Uterus (tissue), 4 donors: Measurements from ENCODE around the gene CLIC3. TPM values are rescaled to one million over a fixed set of nuclear protein-coding genes. Genes with fewer than 3 reads are reported as not detected.

ENCODE experiments used
- DNase-seq, 2 donors: peaks; one replicate each; pipeline ENCODE4 v3.0.0-alpha.2; 2019 to 2020
- H3K27ac ChIP-seq, 2 donors: fragments of 200-600 bp; sonication (generic); 1 replicate in 1 of 2; 2 replicates in 1 of 2; pipeline ENCODE4 v1.5.1; 2016 to 2018
- H3K27me3 ChIP-seq, 2 donors: fragments of 200-600 bp; sonication (generic); one replicate each; pipeline ENCODE4 v1.5.1; 2018 to 2019; ENCODE audit warnings: control low read depth in 1 of 2
- H3K36me3 ChIP-seq, 2 donors: fragments of 200-600 bp; sonication (generic); one replicate each; pipeline ENCODE4 v1.5.1; 2019; ENCODE audit warnings: control low read depth in 1 of 2
- H3K4me1 ChIP-seq, 2 donors: fragments of 200-600 bp; sonication (generic); one replicate each; pipeline ENCODE4 v1.5.1; 2018 to 2019; ENCODE audit warnings: control low read depth in 1 of 2
- H3K4me3 ChIP-seq, 2 donors: fragments of 200-600 bp; sonication (generic); 1 replicate in 1 of 2; 2 replicates in 1 of 2; pipeline ENCODE4 v1.5.1; 2018 to 2019; ENCODE audit warnings: mild to moderate bottlenecking in 1 of 2
- H3K9me3 ChIP-seq, 2 donors: fragments of 200-600 bp; sonication (generic); one replicate each; pipeline ENCODE4 v1.5.1; 2019; ENCODE audit warnings: control low read depth in 1 of 2
- POLR2A ChIP-seq, 2 donors: fragments of 450-650 bp; IDR thresholded peaks; one replicate each; pipeline ENCODE4 v1.6.1; 2016; ENCODE audit warnings: antibody characterized with exemption in 2 of 2, mild to moderate bottlenecking in 1 of 2, moderate library complexity in 1 of 2
- intact Hi-C: fragments of 100-400 bp; cut with DNase I; formaldehyde crosslinking; loops from one replicate; pipeline ENCODE4 v1.15.1; 2023; ENCODE audit warnings: low total_unique reads
- total RNA-seq, 4 donors: library from RNA; depleted of rRNA in 3 of 4; stranded (reverse); fragments of >200 nt in 3 of 4; gene quantifications; one replicate each; pipeline versions ENCODE4 v1.1.0 to v1.2.4, GENCODE V29; 2014 to 2023
- TF ChIP-seq, protein P1 (sequence below), 4 experiments: fragments of 200-600 bp in 2 of 4; fragments of 450-650 bp in 2 of 4; sonication (generic) in 2 of 4; IDR thresholded peaks; one replicate each; pipeline ENCODE4 v1.5.1; 2016 to 2019; ENCODE audit warnings: antibody characterized with exemption in 4 of 4, mild to moderate bottlenecking in 2 of 4, moderate library complexity in 1 of 4
- donor health status: DM: yes; HTN: yes; CAD: no.

CLIC3 gene
- total RNA-seq, 4 donors from 2014 or later, result 1.5 TPM; not detected in 2

DNA sequence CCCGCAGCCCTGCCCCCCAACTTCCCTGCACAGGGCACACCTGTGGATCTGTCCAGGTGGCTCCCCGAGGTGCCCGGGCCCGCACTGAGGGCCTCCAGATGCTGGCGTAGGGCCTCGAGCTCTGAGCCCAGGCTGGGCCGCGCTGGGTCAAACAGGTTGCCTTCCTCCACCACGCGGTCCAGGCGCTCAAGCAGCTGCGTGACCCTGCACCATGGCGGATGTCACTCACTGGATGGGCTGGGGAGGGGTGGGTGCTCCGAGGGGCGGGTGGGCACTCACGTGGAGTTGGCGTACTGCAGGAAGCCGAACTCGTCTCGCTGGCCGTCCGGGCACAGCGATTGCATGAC, 26.3 kb upstream of the CLIC3 start:
- Histone ChIP-seq H3K4me1 (peaks cover 0 to 5% of the 10 kb centered on the region in 2 donors), H3K27ac (no peak overlapping the region), H3K4me3 (no peak overlapping the region), H3K27me3 (no peaks in the 10 kb centered on the region), H3K36me3 (no peaks in the 10 kb centered on the region), H3K9me3 (no peaks in the 10 kb centered on the region)
- intact Hi-C loops, result no loop called here
- no peak for DNase-seq
- TF ChIP-seq, protein P1, sequence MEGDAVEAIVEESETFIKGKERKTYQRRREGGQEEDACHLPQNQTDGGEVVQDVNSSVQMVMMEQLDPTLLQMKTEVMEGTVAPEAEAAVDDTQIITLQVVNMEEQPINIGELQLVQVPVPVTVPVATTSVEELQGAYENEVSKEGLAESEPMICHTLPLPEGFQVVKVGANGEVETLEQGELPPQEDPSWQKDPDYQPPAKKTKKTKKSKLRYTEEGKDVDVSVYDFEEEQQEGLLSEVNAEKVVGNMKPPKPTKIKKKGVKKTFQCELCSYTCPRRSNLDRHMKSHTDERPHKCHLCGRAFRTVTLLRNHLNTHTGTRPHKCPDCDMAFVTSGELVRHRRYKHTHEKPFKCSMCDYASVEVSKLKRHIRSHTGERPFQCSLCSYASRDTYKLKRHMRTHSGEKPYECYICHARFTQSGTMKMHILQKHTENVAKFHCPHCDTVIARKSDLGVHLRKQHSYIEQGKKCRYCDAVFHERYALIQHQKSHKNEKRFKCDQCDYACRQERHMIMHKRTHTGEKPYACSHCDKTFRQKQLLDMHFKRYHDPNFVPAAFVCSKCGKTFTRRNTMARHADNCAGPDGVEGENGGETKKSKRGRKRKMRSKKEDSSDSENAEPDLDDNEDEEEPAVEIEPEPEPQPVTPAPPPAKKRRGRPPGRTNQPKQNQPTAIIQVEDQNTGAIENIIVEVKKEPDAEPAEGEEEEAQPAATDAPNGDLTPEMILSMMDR (IDR thresholded peaks at IDR 0.05), result no peak
- no peak for TF ChIP-seq POLR2A (IDR thresholded peaks at IDR 0.05)

GRCh38 chr9:137021979-137022661, 25.8 kb upstream of the CLIC3 start:
- TF ChIP-seq, protein P1 (IDR thresholded peaks at IDR 0.05), result no peak
- no peak for TF ChIP-seq POLR2A (IDR thresholded peaks at IDR 0.05)
- Histone ChIP-seq H3K36me3 (no peaks in the 10 kb centered on the region), H3K27ac (no peak overlapping the region), H3K9me3 (no peaks in the 10 kb centered on the region), H3K4me3 (no peak overlapping the region), H3K27me3 (no peaks in the 10 kb centered on the region), H3K4me1 (peaks cover 0 to under 1% of the 10 kb centered on the region in 2 donors)
- intact Hi-C loops, result no loop called here
- no peak for DNase-seq

DNA sequence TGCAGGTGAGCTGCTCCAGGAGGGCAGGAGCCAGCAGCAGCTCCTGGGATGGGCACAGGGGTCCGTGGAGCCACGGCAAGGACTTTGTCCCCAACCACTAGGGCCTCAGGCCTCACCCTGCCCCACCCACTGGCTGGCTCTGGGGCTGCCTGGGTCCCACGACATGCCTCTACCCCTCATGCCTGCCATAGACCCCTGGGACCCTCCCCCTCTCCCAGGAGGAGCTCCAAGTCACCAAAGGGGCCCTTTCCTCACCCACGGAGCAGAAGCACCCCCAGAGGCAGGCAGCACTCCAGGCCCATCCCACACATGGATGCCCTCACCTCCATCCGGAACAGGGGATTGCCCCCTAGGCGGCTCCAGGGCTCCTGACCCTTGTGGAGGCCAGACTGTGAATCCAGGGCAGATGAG, 25.2 kb upstream of the CLIC3 start:
- intact Hi-C loops, result no loop called here
- no peak overlapping the region for H3K27ac ChIP-seq
- no peak for TF ChIP-seq POLR2A (IDR thresholded peaks at IDR 0.05)
- TF ChIP-seq, protein P1 (IDR thresholded peaks at IDR 0.05), result no peak
- no peaks in the 10 kb centered on the region for H3K4me1 ChIP-seq
- no peaks in the 10 kb centered on the region for H3K27me3 ChIP-seq
- H3K9me3 ChIP-seq, result no peaks in the 10 kb centered on the region
- DNase-seq, result no peak
- H3K4me3 ChIP-seq, result no peak overlapping the region
- no peaks in the 10 kb centered on the region for H3K36me3 ChIP-seq

DNA sequence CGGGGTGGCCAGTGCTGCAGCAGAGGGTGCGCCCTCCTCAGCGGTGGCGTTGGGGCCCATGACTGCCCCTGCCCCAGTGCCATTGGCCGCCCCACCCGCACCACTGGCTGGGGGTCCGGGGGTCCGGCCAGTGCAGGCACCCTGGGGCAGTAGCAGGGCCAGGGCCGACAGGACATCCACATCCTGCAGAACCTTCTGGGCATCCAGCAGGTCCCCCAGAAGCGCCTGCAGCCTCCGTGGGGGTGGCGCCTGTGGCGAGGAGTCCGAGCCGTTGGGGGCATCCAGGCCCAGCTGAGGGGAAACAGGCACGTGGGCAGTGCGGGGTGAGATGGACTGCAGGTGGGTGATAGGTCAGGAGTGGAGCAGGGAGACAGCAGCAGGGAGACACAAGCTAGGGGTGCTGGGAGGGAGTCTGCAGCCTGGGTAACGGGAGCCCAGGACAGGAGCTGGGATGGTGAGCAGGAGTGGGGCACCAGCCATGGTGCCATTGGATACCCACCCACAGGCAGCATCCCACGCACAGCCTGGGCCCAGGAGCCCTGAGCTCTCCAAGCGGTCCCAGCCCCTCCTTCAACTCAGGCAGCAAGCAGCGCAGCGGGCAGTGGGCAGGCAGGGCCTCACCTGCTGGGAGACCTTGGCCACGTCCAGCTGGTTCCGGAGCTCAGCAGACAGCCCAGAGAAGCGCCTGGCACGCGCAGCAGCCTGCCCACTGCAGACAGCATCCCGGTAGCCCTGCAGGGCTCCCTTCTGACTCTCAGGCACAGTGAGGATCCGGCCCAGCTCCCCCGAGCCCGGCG, 24.6 kb upstream of the CLIC3 start:
- intact Hi-C loops, result no loop called here
- H3K27me3 ChIP-seq, result no peaks in the 10 kb centered on the region
- H3K9me3 ChIP-seq, result no peaks in the 10 kb centered on the region
- no peak overlapping the region for H3K4me3 ChIP-seq
- TF ChIP-seq, protein P1 (IDR thresholded peaks at IDR 0.05), result no peak
- TF ChIP-seq POLR2A (IDR thresholded peaks at IDR 0.05), result no peak
- no peak for DNase-seq
- no peak overlapping the region for H3K27ac ChIP-seq
- H3K4me1 ChIP-seq, result no peaks in the 10 kb centered on the region
- H3K36me3 ChIP-seq, result no peaks in the 10 kb centered on the region
